HG02798 (cell line): ENCODE results near the gene MRPS31.
"Not testable (repeated sequence)": the region's sequence is repeated elsewhere in the genome, so short reads cannot be mapped to it uniquely, and the experiment has no call there.

Source experiments
- ATAC-seq: cut with Tn5 transposase; IDR thresholded peaks from one replicate; pipeline ENCODE4 v1.9.1; 2021; ENCODE audit warnings: mild to moderate bottlenecking; ENCODE audit not compliant: unreplicated experiment, poor library complexity

MRPS31 gene

DNA sequence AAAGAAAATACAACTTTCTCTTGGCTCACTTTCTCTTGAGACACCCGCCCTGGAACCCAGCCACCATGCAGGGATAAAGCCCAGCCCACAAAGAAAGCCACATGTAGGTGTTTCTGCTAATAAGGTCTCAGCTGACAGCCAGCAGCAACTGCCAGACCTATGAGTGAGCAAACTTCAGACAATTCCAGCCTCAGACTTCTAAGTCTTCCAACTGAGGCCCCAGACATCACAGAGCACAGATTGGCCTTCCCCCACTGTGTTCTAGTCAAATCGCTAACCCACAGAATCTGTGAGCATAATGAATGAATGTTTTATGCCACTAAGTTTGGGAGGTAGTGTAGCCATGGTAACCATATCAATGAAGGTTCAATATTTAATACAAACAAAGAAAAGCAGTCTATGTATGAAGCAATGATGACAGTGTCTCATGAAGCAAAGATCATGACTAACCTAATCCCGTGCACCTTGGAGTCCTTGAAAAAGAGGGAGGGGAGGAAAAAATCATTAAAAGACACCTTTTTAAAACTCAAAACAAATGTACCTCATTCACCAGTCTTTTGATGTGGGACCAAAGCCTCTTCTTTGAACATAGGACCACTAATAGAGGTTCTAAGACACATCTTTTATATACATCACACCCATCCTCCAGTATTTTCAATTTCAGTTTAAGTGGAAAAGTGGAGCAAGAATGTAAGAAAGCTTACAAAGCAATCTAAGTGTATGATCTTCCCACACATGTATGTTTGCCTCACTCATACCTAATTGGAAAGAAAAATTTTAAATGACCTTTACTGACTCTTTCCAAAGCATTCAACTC lies 6.2 kb downstream of the MRPS31 start:
- peak; percentile 52 for ATAC-seq

DNA sequence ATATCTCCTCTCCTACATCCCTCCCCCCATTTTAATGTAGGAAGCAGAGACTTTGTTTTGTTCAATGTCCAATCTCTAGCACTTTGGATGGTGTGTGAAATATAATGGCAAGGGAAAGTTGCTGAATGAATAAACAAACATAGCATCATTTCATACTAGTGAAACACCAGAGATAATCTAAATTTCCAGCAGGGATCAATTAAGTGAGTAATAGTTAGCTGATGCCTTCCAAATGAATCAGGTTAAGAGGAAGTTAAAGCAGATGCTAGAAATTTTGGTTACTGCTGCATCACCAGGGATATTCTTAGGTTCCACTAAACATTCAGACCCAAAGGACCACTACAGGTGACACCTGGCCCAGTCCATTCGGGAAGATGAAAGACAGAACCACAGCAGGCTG lies 8.1 kb downstream of the MRPS31 start:
- ATAC-seq, result no peak

DNA sequence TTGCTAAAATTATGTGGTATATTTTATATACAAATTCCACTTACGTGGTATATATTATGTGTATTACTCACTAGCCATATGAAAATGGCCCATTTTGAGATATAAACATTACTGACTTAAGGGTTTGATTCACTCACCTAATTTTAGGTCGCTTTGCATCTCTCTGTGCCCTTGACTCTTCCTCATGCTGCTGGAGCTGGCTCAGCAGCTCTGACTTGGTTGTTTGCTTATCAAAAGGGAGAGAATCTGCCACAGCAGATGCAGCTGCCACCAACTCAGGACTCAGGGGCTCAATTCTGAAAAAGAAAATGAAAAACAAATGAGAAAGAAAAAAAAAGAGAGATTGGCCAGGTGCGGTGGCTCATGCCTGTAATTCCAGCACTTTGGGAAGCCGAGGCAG lies 12.2 kb downstream of the MRPS31 start:
- peak; percentile 59 for ATAC-seq

DNA sequence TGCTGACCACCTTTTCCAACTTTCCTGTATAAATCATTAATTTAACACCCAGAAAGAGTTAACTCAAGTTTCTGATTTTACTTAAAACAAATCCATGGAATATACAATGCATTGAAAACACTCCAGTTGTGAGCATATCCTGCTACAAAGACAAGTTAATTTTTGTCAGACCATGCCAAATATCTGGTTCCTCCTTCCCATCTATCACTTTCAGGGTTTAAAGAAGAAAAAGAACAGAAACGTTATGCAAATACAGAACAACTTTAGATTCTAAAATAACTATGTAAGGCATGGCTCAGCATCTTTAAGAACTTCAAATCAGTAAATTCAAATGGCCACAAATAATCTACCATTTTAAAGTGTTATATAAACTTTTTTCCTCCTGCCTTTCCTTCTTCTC lies 14.9 kb downstream of the MRPS31 start:
- peak; percentile 67 for ATAC-seq

DNA sequence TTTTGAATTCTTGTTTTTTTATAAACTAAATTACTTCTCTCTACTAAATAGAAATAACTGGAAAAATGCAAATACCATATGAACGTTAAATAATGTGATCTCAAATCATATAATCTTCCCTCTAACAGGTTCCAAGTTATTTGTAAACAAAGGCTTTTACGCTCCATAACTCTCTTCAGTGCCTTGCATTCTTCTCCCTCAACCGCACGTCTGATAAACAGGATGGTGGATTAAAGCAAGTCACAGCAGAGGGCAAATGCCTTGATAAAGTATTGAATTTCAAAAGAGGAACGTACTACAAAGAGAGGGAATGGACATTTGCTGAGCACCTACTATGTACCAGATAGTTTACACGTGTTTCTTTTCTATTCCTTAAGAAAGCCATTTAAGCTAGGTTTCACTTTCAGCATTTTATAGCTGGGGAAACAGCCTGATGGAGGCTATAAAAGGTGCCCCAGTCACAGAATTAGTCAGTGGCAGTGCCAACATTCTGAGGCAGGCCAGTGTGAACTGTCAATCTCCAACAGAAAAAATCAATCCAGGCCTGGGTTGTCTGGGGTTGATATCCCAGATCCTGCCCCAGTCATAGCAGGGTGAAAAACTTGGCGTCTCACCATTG lies 15.8 kb downstream of the MRPS31 start:
- no peak for ATAC-seq

DNA sequence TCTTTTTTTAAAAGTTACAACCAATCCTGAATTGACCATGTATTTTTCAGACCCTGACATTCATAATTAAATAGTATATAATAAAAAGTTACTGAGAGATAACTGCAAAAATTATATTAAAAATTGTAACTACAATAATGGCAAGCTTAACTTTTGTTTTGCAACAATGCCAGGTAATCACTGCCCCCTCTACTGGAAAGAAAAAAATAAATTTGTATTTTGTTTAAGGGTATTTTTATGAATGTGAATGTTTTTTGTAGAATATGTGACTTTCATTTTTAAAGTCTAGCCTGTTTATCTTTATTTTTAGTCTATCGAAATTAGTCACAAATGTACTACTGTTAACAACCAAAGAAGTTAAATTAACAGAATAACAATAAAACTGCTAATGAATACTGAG lies 21.7 kb downstream of the MRPS31 start:
- no peak for ATAC-seq

DNA sequence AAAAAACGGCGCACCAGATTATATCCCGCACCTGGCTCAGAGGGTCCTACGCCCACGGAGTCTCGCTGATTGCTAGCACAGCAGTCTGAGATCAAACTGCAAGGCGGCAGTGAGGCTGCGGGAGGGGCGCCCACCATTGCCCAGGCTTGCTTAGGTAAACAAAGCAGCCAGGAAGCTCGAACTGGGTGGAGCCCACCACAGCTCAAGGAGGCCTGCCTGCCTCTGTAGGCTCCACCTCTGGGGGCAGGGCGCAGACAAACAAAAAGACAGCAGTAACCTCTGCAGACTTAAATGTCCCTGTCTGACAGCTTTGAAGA lies 35.8 kb downstream of the MRPS31 start:
- not testable (repeated sequence) for ATAC-seq

DNA sequence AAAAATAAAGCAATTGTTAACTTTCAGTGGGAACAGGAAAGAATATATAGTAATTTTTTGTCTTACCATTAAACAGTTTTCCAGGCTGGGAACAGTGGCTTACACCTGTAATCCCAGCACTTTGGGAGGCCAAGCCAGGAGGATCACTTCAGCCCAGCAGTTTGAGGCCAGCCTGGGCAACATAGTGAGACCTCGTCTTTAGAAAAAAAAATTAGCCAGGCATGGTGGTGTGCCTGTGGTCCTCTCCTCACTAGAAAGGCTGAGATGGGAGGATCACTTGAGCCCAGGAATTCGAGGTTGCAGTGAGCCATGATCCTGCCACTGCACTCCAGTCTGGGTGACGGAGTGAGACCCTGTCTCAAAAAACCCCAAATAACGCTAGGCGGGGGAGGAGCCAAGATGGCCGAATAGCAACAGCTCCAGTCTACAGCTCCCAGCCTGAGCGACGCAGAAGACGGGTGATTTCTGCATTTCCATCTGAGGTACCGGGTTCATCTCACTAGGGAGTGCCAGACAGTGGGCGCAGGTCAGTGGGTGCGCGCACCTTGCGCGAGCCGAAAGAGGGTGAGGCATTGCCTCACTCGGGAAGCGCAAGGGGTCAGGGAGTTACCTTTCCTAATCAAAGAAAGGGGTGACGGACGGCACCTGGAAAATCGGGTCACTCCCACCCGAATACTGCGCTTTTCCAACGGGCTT lies 36.3 kb downstream of the MRPS31 start:
- not testable (repeated sequence) for ATAC-seq

DNA sequence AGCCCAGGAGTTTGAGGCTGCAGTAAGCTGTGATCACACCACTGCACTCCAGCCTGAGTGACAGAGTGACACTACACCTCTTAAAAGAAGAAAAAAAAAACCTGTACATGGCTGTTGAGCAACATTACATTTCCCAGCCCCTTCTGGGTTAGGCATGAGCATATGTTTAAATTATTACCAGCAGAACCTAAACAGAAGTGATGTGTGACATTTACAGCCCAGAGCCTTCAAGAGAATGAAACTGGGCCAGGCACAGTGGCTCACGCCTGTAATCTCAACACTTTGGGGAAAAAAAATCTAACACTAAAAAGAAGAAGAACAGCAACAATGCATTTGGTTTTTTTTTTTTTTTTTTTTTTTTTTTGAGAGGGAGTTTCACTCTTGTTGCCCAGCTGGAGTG lies 38.3 kb downstream of the MRPS31 start:
- no peak for ATAC-seq

DNA sequence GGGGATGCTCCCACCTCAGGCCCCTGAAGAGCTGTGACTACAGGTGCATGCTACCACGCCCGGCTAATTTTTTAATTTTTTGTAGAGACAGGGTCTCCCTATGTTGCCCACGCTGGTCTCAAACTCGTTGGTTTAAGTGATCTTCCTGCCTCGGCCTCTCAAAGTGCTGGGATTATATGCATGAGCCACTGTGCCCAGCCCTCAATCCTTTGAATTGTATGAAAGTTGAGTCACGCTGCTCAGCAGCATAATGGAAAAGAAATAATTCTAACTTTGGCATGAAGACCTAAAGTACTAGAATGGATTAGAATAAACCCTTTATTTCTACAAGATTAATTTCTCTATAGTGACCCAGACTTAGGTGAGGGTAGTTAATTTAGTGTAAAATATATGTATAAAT lies 42.4 kb downstream of the MRPS31 start:
- no peak for ATAC-seq

DNA sequence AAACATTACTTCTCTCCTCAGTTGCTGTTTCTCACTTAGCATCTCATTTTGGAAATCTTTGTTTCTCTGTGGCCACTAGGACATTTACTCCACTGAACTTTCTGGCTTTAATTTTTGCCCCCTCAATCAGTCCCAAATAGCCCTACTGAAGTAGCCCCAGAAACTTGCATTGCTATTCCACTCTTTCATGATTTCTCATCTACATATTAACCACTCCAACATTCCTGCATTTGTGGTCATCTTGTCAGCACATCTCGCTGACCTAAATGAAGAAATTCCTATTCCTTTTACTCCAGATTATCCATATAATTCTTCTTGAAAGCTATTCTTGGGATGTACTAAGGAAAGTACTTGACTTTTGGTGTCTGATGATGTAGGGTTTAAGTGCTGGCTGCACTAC lies 56.6 kb downstream of the MRPS31 start:
- not testable (repeated sequence) for ATAC-seq

DNA sequence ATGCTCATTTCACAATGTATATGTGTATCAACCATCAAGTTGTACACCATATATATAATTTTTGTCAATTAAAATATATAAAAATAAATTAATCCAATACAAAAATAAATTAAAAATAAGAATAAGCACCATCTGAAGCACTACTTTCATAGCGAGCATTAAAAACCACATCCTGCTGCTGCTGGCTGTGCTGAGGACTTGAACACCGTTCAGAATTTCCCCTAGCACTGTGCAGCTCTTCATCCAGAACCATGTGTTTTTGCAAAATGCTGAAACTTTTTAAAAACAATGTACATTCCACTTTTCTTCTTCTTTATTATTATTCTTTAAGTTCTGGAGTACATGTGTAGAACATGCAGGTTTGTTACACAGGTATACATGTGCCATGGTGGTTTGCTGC lies 64.6 kb downstream of the MRPS31 start:
- ATAC-seq, result no peak

DNA sequence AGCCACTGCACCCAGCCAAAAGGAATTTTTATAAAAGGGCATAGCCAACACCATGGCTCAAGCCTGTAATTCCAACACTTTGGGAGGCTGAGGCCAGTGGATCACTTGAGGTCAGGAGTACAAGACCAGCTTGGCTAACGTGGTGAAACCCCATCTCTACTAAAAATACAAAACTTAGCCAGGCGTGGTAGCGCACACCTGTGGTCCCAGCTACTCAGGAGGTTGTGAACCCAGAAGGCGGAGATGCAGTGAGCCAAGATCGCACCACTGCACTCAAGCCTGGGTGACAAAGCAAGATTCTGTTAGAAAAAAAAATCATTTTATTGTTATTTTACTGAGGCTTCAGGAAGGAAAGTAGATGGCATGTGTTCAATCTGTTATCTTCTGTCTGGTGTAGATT lies 73.3 kb downstream of the MRPS31 start:
- ATAC-seq, result peak; percentile 73

DNA sequence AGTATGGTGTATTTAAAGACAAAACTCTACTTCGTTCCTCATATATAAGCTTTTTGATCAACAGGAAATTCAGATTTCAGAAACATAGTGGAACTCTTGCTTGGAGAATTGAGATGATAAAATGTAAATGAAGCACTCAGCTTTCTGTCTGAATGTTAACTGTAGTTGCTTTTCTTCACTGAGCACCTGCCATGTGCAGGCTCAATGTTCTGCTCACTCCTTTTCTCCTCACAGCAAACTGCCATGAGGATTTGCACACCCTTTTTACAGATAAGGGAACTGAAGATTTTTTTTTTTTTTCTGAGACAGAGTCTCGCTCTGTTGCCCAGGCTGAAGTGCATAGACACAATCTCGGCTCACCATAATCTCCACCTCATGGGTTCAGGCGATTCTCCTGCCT lies 76.6 kb downstream of the MRPS31 start:
- no peak for ATAC-seq

DNA sequence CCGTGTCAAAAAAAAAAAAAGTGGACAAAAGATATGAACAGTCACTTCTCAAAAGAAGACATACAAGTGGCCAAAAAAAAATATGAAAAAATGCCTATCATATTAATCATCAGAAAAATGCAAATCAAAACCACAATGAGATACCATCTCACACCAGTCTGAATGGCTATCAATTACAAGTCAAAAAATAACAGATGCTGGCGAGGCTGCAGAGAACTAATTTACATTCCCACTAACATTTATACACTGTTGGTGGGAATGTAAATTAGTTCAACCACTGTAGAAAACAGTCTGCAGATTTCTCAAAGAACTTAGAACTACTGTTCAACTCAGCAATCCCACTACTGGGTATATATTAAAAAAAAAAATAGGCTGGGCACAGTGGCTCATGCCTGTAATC lies 78.0 kb downstream of the MRPS31 start:
- ATAC-seq, result peak; percentile 82

DNA sequence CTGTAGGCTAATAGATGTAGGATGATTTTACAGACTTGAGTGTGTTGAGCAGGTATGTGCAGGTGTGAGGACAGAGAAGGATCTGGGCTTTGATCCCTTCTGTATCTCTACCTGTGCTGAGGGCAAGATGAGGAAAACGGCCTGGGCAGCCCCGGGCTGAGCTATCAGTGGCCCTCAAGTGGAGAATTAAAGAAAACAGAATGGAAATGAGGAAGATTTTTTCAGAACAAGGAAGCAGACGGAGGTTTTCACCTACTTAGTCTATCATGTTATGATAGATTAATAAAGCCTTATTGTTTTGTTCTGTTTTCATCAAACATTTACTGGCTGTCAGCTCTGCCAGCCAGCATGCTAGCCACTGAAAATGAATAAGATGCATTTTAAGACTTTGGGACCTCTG lies 82.2 kb downstream of the MRPS31 start:
- ATAC-seq, result no peak

DNA sequence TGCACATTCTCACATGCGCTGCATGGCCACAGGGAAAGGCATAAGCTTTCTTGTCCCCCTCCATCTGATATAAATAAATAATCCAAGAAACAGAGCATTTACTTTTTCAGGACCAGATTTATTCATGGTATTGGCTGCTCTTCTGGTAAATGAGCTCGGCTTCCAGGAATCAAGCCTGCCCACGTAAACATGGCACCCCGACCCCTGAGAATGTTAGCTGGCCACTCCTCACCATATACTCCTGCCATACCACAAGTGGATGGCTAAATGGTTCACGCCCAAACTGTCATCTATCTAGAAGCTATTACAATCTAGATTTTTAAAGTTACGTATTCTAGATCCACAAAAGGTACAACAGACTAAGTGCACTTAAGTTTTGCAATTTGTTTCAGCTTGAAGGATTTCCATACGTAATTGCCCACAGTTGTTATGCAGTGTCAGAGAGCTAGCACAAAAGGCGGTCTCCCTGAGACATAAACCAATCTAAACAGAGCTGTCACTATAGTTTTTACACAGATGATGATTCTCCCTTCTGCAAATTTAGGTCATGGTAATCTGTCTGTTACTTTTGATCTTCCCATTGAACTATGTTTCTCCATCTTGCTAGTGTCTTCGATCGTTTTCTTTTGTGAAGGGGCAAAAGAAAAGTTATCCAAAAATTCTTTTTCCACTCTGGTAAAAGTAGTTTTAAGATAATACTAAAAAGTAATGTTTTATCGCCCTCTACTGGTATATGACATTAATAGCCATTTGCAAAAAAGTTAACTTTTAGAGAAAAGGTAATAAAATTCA lies 88.3 kb downstream of the MRPS31 start:
- no peak for ATAC-seq

DNA sequence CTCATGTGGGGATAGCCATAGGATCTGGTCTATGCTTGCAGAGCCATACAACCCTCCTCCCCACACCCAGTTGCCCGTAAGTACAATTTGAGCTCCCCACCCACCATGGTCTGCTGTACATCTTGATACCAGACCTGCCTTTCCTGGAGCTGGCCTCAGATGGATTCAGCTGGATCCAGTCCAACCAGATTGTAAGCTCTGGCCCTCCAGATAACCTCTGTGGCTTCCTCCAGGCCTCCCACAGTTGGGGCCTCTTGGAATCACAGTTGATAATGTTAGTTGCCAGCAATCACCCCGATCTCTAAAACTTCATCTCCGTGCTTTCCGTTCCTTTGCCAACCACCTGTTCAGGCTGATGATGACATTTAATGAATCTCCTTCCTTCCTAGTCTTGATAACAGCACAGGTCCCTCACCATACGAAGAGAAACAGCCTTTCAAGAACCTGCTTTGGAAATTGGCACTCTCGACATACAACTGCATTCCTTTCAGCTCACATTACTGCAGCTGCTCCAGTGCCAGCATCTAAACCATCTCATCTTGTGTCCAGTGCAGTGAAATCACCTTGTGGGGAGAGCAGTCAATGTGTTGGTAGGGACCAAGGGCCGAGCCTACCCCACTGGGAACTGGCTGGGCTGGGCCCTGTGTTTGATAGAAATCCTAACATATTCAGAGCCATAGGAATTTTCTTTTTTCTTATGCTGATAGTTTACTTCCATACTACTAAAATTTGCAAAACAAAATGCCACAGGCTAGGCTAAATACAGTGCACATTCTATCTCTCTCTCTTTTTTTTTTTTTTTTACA lies 89.4 kb downstream of the MRPS31 start:
- no peak for ATAC-seq

DNA sequence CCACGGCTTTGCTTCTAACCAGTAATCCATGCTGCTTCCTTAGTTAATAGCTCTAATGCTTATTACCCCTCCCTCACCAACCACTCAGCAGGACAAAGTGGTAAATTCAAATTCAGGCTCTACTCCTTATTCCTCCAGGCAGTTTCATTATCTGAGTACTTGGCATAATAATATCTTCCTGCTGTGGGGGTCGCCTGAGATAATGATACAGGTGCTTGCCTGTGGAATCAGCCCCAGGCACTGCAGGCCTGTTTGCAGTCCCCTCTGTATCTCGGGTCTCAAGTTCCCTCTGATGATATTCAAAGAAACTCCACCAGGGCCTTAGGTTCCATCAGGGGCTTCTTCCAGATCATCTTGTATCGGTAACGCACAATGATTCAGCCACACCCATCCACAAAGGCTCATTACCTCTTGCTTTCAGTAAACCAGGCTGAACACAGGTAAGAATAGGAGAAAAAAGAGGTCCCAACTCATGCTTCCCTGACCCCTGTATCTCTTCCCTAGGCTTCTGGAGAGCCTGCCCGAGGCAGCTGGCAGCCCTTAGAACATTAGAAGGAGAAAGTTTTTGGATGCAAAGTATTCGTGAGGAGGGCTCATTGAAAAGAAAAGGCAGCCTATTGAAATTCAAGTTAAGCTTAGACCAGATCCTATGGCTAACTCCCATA lies 90.2 kb downstream of the MRPS31 start:
- ATAC-seq, result no peak
